ENCODE measurements around the gene POF1B.
"Not testable (repeated sequence)": the region's sequence is repeated elsewhere in the genome, so short reads cannot be mapped to it uniquely, and the experiment has no call there.

POF1B gene

DNA sequence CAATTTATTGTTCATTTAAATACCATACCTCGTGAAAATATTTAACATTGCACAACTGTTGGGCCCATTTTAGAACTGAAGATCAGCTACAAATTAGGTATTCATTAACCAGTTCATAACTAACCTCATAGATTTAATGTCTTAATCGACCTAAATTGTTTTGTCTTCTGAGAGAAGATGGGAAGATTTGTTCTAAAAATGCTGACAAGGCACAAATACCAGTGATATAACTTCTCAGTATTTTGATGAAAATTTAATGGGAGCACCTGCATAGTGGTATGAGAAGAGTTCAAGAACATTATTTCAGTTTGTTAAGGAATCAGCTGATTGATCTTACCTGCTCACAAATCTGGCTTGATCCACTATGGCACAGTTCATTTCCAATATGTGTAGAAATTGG lies 33.9 kb downstream of the POF1B start:
- no peak for DNase-seq (ENCODE audit: low read depth)
- TF ChIP-seq POLR2A (IDR thresholded peaks at IDR 0.05; ENCODE audit: extremely low read depth, insufficient read length) (no peak), MYC (IDR thresholded peaks at IDR 0.05; ENCODE audit: low read depth, low read length) (no peak)
- TF ChIP-seq, protein P1, sequence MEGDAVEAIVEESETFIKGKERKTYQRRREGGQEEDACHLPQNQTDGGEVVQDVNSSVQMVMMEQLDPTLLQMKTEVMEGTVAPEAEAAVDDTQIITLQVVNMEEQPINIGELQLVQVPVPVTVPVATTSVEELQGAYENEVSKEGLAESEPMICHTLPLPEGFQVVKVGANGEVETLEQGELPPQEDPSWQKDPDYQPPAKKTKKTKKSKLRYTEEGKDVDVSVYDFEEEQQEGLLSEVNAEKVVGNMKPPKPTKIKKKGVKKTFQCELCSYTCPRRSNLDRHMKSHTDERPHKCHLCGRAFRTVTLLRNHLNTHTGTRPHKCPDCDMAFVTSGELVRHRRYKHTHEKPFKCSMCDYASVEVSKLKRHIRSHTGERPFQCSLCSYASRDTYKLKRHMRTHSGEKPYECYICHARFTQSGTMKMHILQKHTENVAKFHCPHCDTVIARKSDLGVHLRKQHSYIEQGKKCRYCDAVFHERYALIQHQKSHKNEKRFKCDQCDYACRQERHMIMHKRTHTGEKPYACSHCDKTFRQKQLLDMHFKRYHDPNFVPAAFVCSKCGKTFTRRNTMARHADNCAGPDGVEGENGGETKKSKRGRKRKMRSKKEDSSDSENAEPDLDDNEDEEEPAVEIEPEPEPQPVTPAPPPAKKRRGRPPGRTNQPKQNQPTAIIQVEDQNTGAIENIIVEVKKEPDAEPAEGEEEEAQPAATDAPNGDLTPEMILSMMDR (IDR thresholded peaks at IDR 0.05; ENCODE audit: low read depth, low read length) = no peak
- TF ChIP-seq, protein P2, sequence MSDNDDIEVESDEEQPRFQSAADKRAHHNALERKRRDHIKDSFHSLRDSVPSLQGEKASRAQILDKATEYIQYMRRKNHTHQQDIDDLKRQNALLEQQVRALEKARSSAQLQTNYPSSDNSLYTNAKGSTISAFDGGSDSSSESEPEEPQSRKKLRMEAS (IDR thresholded peaks at IDR 0.05; ENCODE audit: low read depth, low read length) = no peak
- H3K4me3 ChIP-seq (ENCODE audit: low read depth, low read length) = no peak overlapping the region

DNA sequence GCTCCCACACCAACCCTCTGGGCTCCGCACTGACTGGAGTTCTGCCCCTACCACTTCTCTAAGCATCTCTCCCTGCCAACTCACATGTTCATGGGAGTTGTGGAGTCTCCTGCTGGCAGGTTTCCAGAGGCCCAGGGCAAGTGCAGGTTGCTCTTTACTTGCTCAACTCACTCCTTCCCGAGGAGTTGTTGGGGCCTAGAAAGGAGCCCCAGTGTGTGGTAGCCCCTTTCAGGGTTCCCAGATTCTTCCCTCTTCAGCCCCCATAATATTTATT lies 52.5 kb downstream of the POF1B start:
- TF ChIP-seq, protein P2 (IDR thresholded peaks at IDR 0.05; ENCODE audit: low read depth, low read length) = no peak
- TF ChIP-seq MYC (IDR thresholded peaks at IDR 0.05; ENCODE audit: low read depth, low read length) (no peak), POLR2A (IDR thresholded peaks at IDR 0.05; ENCODE audit: extremely low read depth, insufficient read length) (no peak)
- TF ChIP-seq, protein P1 (IDR thresholded peaks at IDR 0.05; ENCODE audit: low read depth, low read length) = no peak
- no peak overlapping the region for H3K4me3 ChIP-seq (ENCODE audit: low read depth, low read length)
- DNase-seq (ENCODE audit: low read depth) = no peak

DNA sequence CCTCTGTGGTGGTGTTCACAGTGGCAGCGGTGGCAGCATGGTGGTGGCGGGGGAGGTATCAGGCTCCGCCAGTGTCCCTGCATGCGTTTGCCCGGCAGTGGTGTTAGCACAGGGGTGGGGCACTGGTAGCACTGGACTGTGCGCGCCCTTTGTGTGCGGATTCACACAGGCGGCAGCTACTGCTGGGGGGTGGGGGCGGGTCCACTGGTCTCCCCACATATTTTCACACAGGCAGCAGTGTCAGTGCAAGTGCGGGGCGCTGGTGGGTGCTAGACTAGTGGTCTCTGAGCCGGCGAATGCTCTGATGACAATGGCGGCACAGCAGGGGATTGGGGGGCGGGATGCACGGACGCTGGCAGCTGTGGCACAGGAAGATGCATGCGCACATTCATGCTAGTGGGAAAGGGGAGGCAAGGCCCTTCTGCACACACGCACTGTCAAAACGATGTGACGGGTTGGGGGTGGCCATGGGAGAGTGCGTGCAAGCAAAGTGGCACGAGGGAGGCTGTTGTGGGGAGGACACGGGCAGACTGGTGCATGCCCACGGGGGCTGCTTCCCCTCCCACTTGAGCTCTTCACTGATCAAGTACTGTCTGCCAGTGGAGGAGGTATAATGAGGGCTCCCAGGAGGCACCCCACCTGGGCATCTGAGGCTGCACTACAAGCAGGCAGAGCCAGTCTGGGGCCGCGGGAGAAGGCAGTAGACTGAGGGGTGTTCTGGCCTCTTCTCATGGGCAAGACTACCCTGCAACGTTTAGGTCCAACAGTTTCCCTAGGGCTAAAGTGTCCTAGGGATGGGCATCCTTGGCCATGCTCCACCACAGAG lies 53.0 kb downstream of the POF1B start:
- no peak overlapping the region for H3K4me3 ChIP-seq (ENCODE audit: low read depth, low read length)
- TF ChIP-seq, protein P1 (IDR thresholded peaks at IDR 0.05; ENCODE audit: low read depth, low read length) = no peak
- TF ChIP-seq, protein P2 (IDR thresholded peaks at IDR 0.05; ENCODE audit: low read depth, low read length) = no peak
- TF ChIP-seq POLR2A (IDR thresholded peaks at IDR 0.05; ENCODE audit: extremely low read depth, insufficient read length) = no peak
- no peak for TF ChIP-seq MYC (IDR thresholded peaks at IDR 0.05; ENCODE audit: low read depth, low read length)
- no peak for DNase-seq (ENCODE audit: low read depth)

DNA sequence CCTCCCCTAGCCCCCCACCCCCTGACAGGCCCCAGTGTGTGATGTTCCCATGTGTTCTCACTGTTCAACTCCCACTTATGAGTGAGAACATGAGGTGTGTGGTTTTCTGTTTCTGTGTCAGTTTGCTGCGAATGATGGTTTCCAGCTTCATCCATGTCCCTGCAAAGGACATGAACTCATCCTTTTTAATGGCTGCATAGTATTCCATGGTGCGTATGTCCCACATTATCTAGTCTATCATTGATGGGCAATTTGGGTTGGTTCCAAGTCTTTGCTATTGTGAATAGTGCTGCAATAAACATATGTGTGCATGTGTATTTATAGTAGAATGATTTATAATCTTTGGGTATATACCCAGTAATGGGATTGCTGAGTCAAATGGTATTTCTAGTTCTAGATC lies 68.1 kb downstream of the POF1B start:
- DNase-seq (ENCODE audit: low read depth); H3K4me3 ChIP-seq (ENCODE audit: low read depth, low read length): not testable (repeated sequence)

DNA sequence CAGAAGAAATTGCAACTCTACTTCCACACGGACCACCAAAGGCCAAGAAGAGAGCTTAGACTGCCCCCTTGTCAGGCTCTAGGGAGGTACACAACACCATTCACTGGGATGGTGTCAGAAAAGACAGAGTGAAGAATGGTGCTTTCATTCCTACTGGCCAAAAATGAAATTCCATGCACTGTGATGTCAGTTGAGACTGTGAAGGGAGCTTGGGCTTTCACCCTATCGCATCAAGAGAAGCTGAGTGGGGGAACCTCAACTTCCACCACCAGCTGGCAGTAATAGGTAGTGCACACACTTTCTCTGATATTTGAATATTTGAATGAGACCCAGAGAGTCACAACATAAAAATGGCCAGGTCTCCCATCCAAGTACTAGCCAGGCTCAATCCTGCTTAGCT lies 69.7 kb downstream of the POF1B start:
- DNase-seq (ENCODE audit: low read depth) = peak; percentile 1
- TF ChIP-seq, protein P2 (IDR thresholded peaks at IDR 0.05; ENCODE audit: low read depth, low read length) = no peak
- no peak overlapping the region for H3K4me3 ChIP-seq (ENCODE audit: low read depth, low read length)

DNA sequence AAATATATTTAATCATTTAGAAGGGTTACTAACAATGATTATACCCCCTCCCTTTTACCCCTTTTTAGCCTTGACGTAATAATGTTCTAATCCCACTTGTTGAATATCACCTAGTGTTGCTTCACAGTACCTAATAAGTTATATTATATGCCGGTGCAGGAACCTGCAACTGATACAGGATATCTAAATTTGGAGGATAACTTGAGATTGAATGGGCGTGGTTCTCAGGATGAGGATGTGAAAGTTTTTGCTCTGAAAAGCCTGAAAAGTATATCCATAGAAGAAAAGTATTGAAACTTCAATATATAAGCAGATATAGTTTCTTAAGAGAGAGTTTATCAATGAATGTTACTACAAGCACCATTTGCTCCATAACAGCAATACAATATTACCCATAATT lies 75.9 kb downstream of the POF1B start:
- H3K4me3 ChIP-seq (ENCODE audit: low read depth, low read length) = no peak overlapping the region
- TF ChIP-seq MYC (IDR thresholded peaks at IDR 0.05; ENCODE audit: low read depth, low read length) = no peak
- no peak for TF ChIP-seq POLR2A (IDR thresholded peaks at IDR 0.05; ENCODE audit: extremely low read depth, insufficient read length)
- TF ChIP-seq, protein P1 (IDR thresholded peaks at IDR 0.05; ENCODE audit: low read depth, low read length) = no peak
- TF ChIP-seq, protein P2 (IDR thresholded peaks at IDR 0.05; ENCODE audit: low read depth, low read length) = no peak
- no peak for DNase-seq (ENCODE audit: low read depth)

Measured in NB4 (cell line).